Keratinocyte (primary cell): ENCODE measurements around the gene PTPRZ1.

Source experiments
- CTCF ChIP-seq, 3 experiments: IDR thresholded peaks in 1 of 3; conservative IDR thresholded peaks in 1 of 3; optimal IDR thresholded peaks in 1 of 3; 2 replicates in 2 of 3; 3 replicates in 1 of 3; pipeline versions ENCODE3 to v1.5.1; 2011; ENCODE audit warnings: low read length in 3 of 3, mild to moderate bottlenecking in 3 of 3, moderate library complexity in 2 of 3, control low read depth in 1 of 3, inconsistent platforms in 1 of 3; ENCODE audit not compliant: insufficient read depth in 2 of 3; ENCODE audit errors: extremely low read depth in 1 of 3
- EZH2 ChIP-seq: IDR thresholded peaks from one replicate; pipeline ENCODE4 v1.6.1; 2012; ENCODE audit warnings: inconsistent platforms, mild to moderate bottlenecking, low read length, moderate library complexity

DNA sequence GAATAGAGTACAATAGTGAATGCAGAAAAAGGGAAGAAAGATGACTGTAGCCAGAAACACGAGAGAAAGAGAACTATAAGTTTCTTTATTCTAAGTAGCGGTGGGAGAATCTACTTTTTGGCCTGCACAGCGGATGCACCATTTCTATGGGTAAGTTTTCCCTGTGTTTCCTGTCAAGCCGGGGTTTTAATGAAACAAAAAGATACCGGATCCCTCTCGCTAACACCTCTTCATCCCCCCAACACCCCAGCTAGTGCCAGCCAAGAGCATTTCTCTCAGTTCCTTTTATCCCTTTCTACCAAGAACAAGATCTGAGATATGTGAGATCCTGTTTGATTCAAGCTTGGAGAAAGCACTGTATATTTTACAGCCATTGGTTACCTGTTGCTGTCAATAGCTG, 14.7 kb downstream of the PTPRZ1 start:
- TF ChIP-seq CTCF (optimal IDR thresholded peaks at IDR 0.05 in 1 of 3, IDR thresholded peaks at IDR 0.05 in 1 of 3, conservative IDR thresholded peaks at IDR 0.05 in 1 of 3; ENCODE audit: extremely low read depth in 1 of 3, insufficient read depth in 2 of 3, low read length in 3 of 3) (no peak), EZH2 (no peak)
